GM12878 (cell line): ENCODE data around the gene L3MBTL1.

Experiments used
- ASH2L ChIP-seq: fragments of 300-600, 200-600 bp; sonication (generic); IDR thresholded peaks from 2 replicates; pipeline ENCODE4 v1.6.1; 2017; ENCODE audit warnings: low read depth, mild to moderate bottlenecking, borderline replicate concordance
- CEBPZ ChIP-seq: fragments of 150-350 bp; IDR thresholded peaks from 2 replicates; pipeline ENCODE4 v1.6.1; 2016; ENCODE audit warnings: low read depth, low read length
- CTCF ChIP-seq, 3 experiments: IDR thresholded peaks in 2 of 3; conservative IDR thresholded peaks in 1 of 3; 2 replicates each; pipeline ENCODE4 v1.5.1; 2011; ENCODE audit warnings: low read depth in 3 of 3, low read length in 3 of 3, mild to moderate bottlenecking in 3 of 3, control low read depth in 2 of 3, moderate library complexity in 2 of 3, inconsistent platforms in 1 of 3, mixed read lengths in 1 of 3; ENCODE audit not compliant: control insufficient read depth in 2 of 3, insufficient read depth in 1 of 3; ENCODE audit errors: extremely low read depth in 1 of 3
- EED ChIP-seq: sonication (generic); IDR thresholded peaks from 2 replicates; pipeline ENCODE4 v1.6.1; 2016; ENCODE audit warnings: antibody characterized with exemption, low read depth
- NRF1 ChIP-seq: conservative IDR thresholded peaks from 2 replicates; pipeline ENCODE4 v1.6.1; 2011; ENCODE audit warnings: mild to moderate bottlenecking, low read depth, low read length, improper control_type of control experiment
- POLR2AphosphoS5 ChIP-seq: IDR thresholded peaks from 2 replicates; pipeline ENCODE4 v1.6.1; 2011; ENCODE audit warnings: mild to moderate bottlenecking, low read length, inconsistent platforms
- SUZ12 ChIP-seq: fragments of 200-600 bp; sonication (generic); IDR thresholded peaks from one replicate; pipeline ENCODE4 v1.6.1; 2018; ENCODE audit warnings: antibody characterized with exemption, mild to moderate bottlenecking; ENCODE audit not compliant: unreplicated experiment
- ZBTB33 ChIP-seq: fragments of 450-650 bp; IDR thresholded peaks from 2 replicates; pipeline ENCODE4 v1.6.1; 2017; ENCODE audit warnings: mild to moderate bottlenecking

- TF ChIP-seq CTCF (IDR thresholded peaks at IDR 0.05 in 2 of 3, conservative IDR thresholded peaks at IDR 0.05 in 1 of 3; ENCODE audit: control insufficient read depth in 2 of 3, extremely low read depth in 1 of 3, insufficient read depth in 1 of 3, low read depth in 3 of 3, low read length in 3 of 3) = no peak
- no peak for TF ChIP-seq EED
- no peak for TF ChIP-seq NRF1
- no peak for TF ChIP-seq POLR2AphosphoS5
- TF ChIP-seq CEBPZ = no peak
- no peak for TF ChIP-seq ZBTB33
- no peak for TF ChIP-seq ASH2L
- TF ChIP-seq SUZ12 = no peak
These were observed 20.9 kb downstream of the L3MBTL1 start for GRCh38 chr20:43528258-43528875.
